ENCODE measurements around the gene KLHL12. TPM values are rescaled to one million over a fixed set of nuclear protein-coding genes. Genes with fewer than 3 reads are reported as not detected.
A peak's percentile ranks its signal among the peaks of the same experiment; 100 is the strongest.

KLHL12 gene
- polyA plus RNA-seq, 2 of the 4 experiments (the other 2 are of a cell fraction): 19.4 to 59.4 TPM

DNA sequence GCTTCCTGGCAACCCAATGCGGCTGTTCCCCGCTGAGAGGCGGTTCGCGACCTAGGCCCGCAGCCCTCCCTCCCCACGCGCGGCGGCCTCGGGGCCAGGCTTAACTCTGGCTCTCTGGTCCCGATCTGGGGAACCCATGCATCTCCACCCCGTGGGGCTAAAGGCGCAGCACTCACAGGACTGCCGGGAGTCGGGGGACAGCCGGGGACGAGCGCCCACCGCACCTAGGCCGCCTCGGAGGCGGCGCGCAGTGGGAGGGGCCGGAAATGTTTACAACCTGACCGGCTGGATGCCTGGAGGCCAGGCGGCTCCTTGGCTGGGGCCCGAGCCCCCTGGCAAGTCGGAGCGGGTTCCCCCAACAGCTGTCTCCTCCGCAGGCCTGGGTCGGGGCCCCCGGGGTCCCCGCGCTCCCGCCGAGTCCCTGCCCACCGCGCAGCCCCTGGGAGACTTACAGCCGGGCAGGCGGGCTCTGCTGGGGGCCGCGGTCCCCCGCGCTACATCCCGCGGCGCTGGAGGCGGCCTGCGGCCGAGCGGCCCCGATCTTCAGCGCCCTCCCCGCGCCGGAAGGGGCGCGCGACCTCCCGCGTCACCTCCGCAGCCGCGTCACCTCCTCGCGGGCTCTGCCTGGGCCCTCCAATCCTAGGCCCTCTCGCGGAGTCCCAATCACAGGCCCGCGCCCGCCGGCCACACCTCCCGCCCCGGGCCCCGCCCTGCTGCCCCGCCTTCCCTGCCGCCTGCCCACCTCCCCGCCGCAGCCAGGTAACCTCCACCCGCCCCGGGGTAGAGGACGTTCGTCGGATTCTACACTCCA, 30.9 kb upstream of the KLHL12 start, which contains the start of gene ADIPOR1:
Gene ADIPOR1, minus strand, starts transcription at position 580 of the 811 bp plus-strand sequence. CDS start 7,242 bp downstream, outside the sequence.
- H3K4me2 ChIP-seq: peak within 1 kb of the TSS; percentile 91
- DNase-seq (ENCODE audit: low read depth in 1 of 2, low spot score in 1 of 2): peak; percentile 83 to 95
- ATAC-seq: peak; percentile 98 to 99
- no peaks in the 10 kb centered on the region for H3K9me3 ChIP-seq
- WGBS (ENCODE audit: missing lambda C conversion rate): 2% methylated on average over 31 of the region's 86 CpGs
- peak within 1 kb of the TSS; percentile 96 for H3K4me3 ChIP-seq
- ChIA-PET POLR2A (no interaction called here), CTCF (no interaction called here)
- H3K27ac ChIP-seq: peak within 1 kb of the TSS; percentile 97
- peaks cover 37% of the 10 kb centered on the region for H3K4me1 ChIP-seq
- no peak for FAIRE-seq
- TF ChIP-seq PHF8 (IDR thresholded peaks at IDR 0.05; ENCODE audit: borderline replicate concordance, low read depth): peak; percentile 96
- no peak for TF ChIP-seq FOSL2 (IDR thresholded peaks at IDR 0.05)
- 0 out of 2 replicates have a peak, but pooled peaks have one; percentile 4 for TF ChIP-seq FOSL2 (CRISPR knock-in tag; IDR thresholded peaks at IDR 0.05)
- peak; percentile 74 for TF ChIP-seq POLR2A (IDR thresholded peaks at IDR 0.05; ENCODE audit: low read length)
- TF ChIP-seq, protein P1, sequence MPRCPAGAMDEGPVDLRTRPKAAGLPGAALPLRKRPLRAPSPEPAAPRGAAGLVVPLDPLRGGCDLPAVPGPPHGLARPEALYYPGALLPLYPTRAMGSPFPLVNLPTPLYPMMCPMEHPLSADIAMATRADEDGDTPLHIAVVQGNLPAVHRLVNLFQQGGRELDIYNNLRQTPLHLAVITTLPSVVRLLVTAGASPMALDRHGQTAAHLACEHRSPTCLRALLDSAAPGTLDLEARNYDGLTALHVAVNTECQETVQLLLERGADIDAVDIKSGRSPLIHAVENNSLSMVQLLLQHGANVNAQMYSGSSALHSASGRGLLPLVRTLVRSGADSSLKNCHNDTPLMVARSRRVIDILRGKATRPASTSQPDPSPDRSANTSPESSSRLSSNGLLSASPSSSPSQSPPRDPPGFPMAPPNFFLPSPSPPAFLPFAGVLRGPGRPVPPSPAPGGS (IDR thresholded peaks at IDR 0.05): peak; percentile 62; the same call in 2 of the 3 replicates
- TF ChIP-seq KDM5A (IDR thresholded peaks at IDR 0.05): peak; percentile 35; the same call in 1 of the 2 replicates
- TF ChIP-seq JUN (IDR thresholded peaks at IDR 0.05): peak; percentile 39 to 75; a peak in 3 of 5 replicates
- TF ChIP-seq NPAS2 (CRISPR knock-in tag; IDR thresholded peaks at IDR 0.05; ENCODE audit: borderline replicate concordance): no peak
- TF ChIP-seq CBX8 (IDR thresholded peaks at IDR 0.05): no peak

DNA sequence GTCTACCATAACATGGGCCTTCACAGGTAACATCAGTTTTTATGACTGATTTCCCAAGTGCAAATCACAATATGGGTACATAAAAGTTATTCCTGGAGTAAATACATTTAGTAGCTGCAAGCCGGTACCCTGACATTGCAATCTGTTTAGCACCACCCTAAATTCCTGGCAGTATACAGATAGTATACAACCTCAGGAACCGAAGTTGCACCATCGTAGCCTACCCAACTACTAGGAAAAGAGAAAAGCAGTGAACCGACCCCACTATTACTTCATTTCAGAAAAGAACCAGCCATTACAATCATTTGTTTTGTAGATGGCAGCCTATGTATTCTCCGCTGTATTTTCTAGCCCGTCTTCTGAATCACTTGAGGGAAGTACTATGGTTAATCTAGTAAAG, 29.9 kb upstream of the KLHL12 start:
- peak overlapping the region; percentile 96 for H3K4me3 ChIP-seq
- FAIRE-seq: no peak
- ATAC-seq: no peak
- no peaks in the 10 kb centered on the region for H3K9me3 ChIP-seq
- H3K4me2 ChIP-seq: peak overlapping the region; percentile 91
- peaks cover 37% of the 10 kb centered on the region for H3K4me1 ChIP-seq
- H3K27ac ChIP-seq: peak overlapping the region in 1 of 2 experiments; percentile 97; a peak in 1 of 6 replicates
- no peak for DNase-seq (ENCODE audit: low read depth in 1 of 2, low spot score in 1 of 2)
- TF ChIP-seq ZFP36 (IDR thresholded peaks at IDR 0.05; ENCODE audit: borderline replicate concordance, partially characterized antibody) (no peak), CHD4 (IDR thresholded peaks at IDR 0.05; ENCODE audit: borderline replicate concordance) (no peak), HOXB5 (CRISPR knock-in tag; IDR thresholded peaks at IDR 0.05) (no peak), CHD2 (IDR thresholded peaks at IDR 0.05; ENCODE audit: low read length, partially characterized antibody) (no peak), BHLHE40 (IDR thresholded peaks at IDR 0.05; ENCODE audit: low read depth, low read length) (no peak), ESRRA (IDR thresholded peaks at IDR 0.05; ENCODE audit: borderline replicate concordance, low read length) (no peak), CBX8 (IDR thresholded peaks at IDR 0.05) (no peak), MAFK (IDR thresholded peaks at IDR 0.05; ENCODE audit: partially characterized antibody) (no peak), GATA3 (IDR thresholded peaks at IDR 0.05; ENCODE audit: borderline replicate concordance) (no peak), PHF8 (IDR thresholded peaks at IDR 0.05; ENCODE audit: borderline replicate concordance, low read depth) (no peak), HOXB13 (CRISPR knock-in tag; IDR thresholded peaks at IDR 0.05; ENCODE audit: low read depth) (no peak), ZSCAN20 (CRISPR knock-in tag; IDR thresholded peaks at IDR 0.05) (no peak)
- TF ChIP-seq, protein P2, sequence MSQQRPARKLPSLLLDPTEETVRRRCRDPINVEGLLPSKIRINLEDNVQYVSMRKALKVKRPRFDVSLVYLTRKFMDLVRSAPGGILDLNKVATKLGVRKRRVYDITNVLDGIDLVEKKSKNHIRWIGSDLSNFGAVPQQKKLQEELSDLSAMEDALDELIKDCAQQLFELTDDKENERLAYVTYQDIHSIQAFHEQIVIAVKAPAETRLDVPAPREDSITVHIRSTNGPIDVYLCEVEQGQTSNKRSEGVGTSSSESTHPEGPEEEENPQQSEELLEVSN (IDR thresholded peaks at IDR 0.05; ENCODE audit: borderline replicate concordance, low read depth): no peak
- TF ChIP-seq, protein P3, sequence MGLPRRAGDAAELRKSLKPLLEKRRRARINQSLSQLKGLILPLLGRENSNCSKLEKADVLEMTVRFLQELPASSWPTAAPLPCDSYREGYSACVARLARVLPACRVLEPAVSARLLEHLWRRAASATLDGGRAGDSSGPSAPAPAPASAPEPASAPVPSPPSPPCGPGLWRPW (IDR thresholded peaks at IDR 0.05): no peak
- TF ChIP-seq, protein P4, sequence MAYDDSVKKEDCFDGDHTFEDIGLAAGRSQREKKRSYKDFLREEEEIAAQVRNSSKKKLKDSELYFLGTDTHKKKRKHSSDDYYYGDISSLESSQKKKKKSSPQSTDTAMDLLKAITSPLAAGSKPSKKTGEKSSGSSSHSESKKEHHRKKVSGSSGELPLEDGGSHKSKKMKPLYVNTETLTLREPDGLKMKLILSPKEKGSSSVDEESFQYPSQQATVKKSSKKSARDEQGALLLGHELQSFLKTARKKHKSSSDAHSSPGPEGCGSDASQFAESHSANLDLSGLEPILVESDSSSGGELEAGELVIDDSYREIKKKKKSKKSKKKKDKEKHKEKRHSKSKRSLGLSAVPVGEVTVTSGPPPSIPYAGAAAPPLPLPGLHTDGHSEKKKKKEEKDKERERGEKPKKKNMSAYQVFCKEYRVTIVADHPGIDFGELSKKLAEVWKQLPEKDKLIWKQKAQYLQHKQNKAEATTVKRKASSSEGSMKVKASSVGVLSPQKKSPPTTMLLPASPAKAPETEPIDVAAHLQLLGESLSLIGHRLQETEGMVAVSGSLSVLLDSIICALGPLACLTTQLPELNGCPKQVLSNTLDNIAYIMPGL (CRISPR knock-in tag; IDR thresholded peaks at IDR 0.05; ENCODE audit: borderline replicate concordance): no peak
- WGBS (ENCODE audit: missing lambda C conversion rate): 71% methylated on average over 6 of the region's 6 CpGs
- ChIA-PET POLR2A (no interaction called here), CTCF (interaction anchor here (0.6 kb wide), 1 partner anchor 237 kb away, joined by 3 read pairs; no protein-coding TSS in a partner anchor)
